ENCODE results near the gene TMEM238. TPM values are rescaled to one million over a fixed set of nuclear protein-coding genes. Genes with fewer than 3 reads are reported as not detected.
"Not testable (repeated sequence)": the region's sequence is repeated elsewhere in the genome, so short reads cannot be mapped to it uniquely, and the experiment has no call there.

The TMEM238 gene
- total and polyA plus RNA-seq, 9 of the 15 experiments (the other 6 are each of a cell fraction or from before 2014, with no cell fraction given) = 0.18 to 5.1 (median 1.3) TPM; not detected in 4

DNA sequence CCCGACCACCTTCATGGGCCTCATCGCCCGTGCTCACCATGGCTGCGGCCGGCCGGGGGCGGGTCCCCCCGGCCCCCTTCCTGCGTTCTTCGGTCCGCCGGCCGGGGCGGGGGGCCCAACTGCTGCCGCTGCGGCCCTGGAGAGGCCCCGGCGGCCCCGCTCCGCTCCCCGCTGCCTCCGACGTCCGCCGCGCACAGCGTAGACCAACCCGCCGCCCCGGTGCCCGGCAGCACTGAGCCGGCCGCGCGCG, 23.4 kb upstream of the TMEM238 start, which contains the start of gene UBE2S:
UBE2S (minus strand) TSS at position 239 of the 250 bp plus-strand sequence; CDS start at position 40, 199 bp downstream.
- intact Hi-C loops (cut with micrococcal nuclease); in situ Hi-C loops (cut with MboI); H3K27me3 ChIP-seq (ENCODE audit: control insufficient read depth in 2 of 2, insufficient read depth in 2 of 2, low read length in 2 of 2); FAIRE-seq; H3K9me1 ChIP-seq (ENCODE audit: control insufficient read depth, insufficient read depth, low read length); CTCF ChIA-PET (ENCODE audit: low intra/inter-chr PET ratio); DNase-seq (ENCODE audit: extremely low read depth in 1 of 4, low spot score in 3 of 4); BruUV-seq (replicated peaks); TF ChIP-seq TOE1 (IDR thresholded peaks at IDR 0.05; ENCODE audit: borderline replicate concordance): not testable (repeated sequence)
- H3K9me3 ChIP-seq (replicated peaks; ENCODE audit: control insufficient read depth, insufficient read depth, low read depth, low read length) = peaks cover 18% of the 10 kb centered on the region
- peak; percentile 86 for ATAC-seq
- 0% methylated on average over 9 of the region's 36 CpGs for WGBS (ENCODE audit: insufficient coverage, low coverage, missing lambda C conversion rate)
- peaks cover 25% of the 10 kb centered on the region for H4K20me1 ChIP-seq (replicated peaks; ENCODE audit: control insufficient read depth, insufficient read depth, low read length)
- H3K4me3 ChIP-seq = peak within 1 kb of the TSS; percentile 98
- H3K79me2 ChIP-seq (ENCODE audit: control insufficient read depth, insufficient read depth, low read length) = peaks cover 47% of the 10 kb centered on the region
- H3K27ac ChIP-seq (ENCODE audit: extremely low read depth, low read depth, low read length) = peak within 1 kb of the TSS; percentile 100
- H2AFZ ChIP-seq (ENCODE audit: low read depth, low read length) = peak within 1 kb of the TSS; percentile 98
- peaks cover 42% of the 10 kb centered on the region for H3K36me3 ChIP-seq (ENCODE audit: control insufficient read depth, insufficient read depth, low read length)
- POLR2A ChIA-PET = interaction anchor here (0.6 to 6.6 kb wide), 50 partner anchors 10 to 766 kb away, joined by 3 to 195 read pairs (median 4); partner anchors contain the start of genes DNAAF3, ISOC2, PPP1R12C and PPP6R1
- H3K4me1 ChIP-seq (replicated peaks in 1 of 2; ENCODE audit: control insufficient read depth in 2 of 2, insufficient read depth in 2 of 2, low read length in 2 of 2) = peaks cover 19 to 43% of the 10 kb centered on the region in 2 experiments
- peak within 1 kb of the TSS; percentile 96 for H3K4me2 ChIP-seq (ENCODE audit: insufficient read depth, low read length)
- H3K9ac ChIP-seq (ENCODE audit: insufficient read depth in 1 of 2, low read depth in 2 of 2, low read length in 2 of 2) = peak within 1 kb of the TSS; percentile 95 to 99
- TF ChIP-seq ZNF436 (CRISPR knock-in tag; IDR thresholded peaks at IDR 0.05) (0 out of 2 replicates have a peak, but pooled peaks have one; percentile 32), SMAD1 (IDR thresholded peaks at IDR 0.05; ENCODE audit: low read depth, low read length, partially characterized antibody) (peak; percentile 88), SRSF1 (IDR thresholded peaks at IDR 0.05; ENCODE audit: low read depth, low read length) (0 out of 2 replicates have a peak, but pooled peaks have one; percentile 55), HCFC1 (IDR thresholded peaks at IDR 0.05; ENCODE audit: low read depth, low read length) (peak; percentile 36), SIN3B (IDR thresholded peaks at IDR 0.05; ENCODE audit: low read depth) (peak; percentile 75), PCBP1 (IDR thresholded peaks at IDR 0.05; ENCODE audit: low read depth, low read length, poor library complexity, severe bottlenecking) (peak; percentile 87), TBL1XR1 (IDR thresholded peaks at IDR 0.05; ENCODE audit: low read length in 2 of 2) (peak in 1 of 2 experiments; percentile 51; a peak in 1 of 4 replicates), KDM5B (IDR thresholded peaks at IDR 0.05; ENCODE audit: insufficient replicate concordance, low read depth, low read length) (peak; percentile 98), ILF3 (IDR thresholded peaks at IDR 0.05; ENCODE audit: borderline replicate concordance) (peak; percentile 94; the same call in 1 of the 2 replicates), SMAD4 (CRISPR knock-in tag; conservative IDR thresholded peaks at IDR 0.05) (peak; percentile 32; the same call in 1 of the 2 replicates), RBM14 (IDR thresholded peaks at IDR 0.05; ENCODE audit: borderline replicate concordance, insufficient read depth, low read depth, low read length) (peak; percentile 89; the same call in 1 of the 2 replicates), TOE1 (CRISPR knock-in tag; IDR thresholded peaks at IDR 0.05; ENCODE audit: borderline replicate concordance, low read depth) (0 out of 2 replicates have a peak, but pooled peaks have one; percentile 25), SRF (CRISPR knock-in tag; IDR thresholded peaks at IDR 0.05) (peak in 1 of 2 experiments; percentile 47; a peak in 1 of 4 replicates), GTF2A2 (tag; IDR thresholded peaks at IDR 0.05) (peak; percentile 95), YY1 (IDR thresholded peaks at IDR 0.05; ENCODE audit: borderline replicate concordance in 1 of 3, control insufficient read depth in 1 of 3, extremely low read depth in 1 of 3, insufficient read depth in 3 of 3, insufficient read length in 1 of 3, insufficient replicate concordance in 2 of 3, low read depth in 1 of 3, low read length in 2 of 3) (peak in 1 of 3 experiments; percentile 20), ERF (CRISPR knock-in tag; IDR thresholded peaks at IDR 0.05) (peak; percentile 68; the same call in 1 of the 2 replicates)
- TF ChIP-seq, protein P1, sequence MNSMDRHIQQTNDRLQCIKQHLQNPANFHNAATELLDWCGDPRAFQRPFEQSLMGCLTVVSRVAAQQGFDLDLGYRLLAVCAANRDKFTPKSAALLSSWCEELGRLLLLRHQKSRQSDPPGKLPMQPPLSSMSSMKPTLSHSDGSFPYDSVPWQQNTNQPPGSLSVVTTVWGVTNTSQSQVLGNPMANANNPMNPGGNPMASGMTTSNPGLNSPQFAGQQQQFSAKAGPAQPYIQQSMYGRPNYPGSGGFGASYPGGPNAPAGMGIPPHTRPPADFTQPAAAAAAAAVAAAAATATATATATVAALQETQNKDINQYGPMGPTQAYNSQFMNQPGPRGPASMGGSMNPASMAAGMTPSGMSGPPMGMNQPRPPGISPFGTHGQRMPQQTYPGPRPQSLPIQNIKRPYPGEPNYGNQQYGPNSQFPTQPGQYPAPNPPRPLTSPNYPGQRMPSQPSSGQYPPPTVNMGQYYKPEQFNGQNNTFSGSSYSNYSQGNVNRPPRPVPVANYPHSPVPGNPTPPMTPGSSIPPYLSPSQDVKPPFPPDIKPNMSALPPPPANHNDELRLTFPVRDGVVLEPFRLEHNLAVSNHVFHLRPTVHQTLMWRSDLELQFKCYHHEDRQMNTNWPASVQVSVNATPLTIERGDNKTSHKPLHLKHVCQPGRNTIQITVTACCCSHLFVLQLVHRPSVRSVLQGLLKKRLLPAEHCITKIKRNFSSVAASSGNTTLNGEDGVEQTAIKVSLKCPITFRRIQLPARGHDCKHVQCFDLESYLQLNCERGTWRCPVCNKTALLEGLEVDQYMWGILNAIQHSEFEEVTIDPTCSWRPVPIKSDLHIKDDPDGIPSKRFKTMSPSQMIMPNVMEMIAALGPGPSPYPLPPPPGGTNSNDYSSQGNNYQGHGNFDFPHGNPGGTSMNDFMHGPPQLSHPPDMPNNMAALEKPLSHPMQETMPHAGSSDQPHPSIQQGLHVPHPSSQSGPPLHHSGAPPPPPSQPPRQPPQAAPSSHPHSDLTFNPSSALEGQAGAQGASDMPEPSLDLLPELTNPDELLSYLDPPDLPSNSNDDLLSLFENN (IDR thresholded peaks at IDR 0.05; ENCODE audit: low read depth in 2 of 2, low read length in 2 of 2) = peak in 1 of 2 experiments; percentile 52; a peak in 1 of 4 replicates

Data from K562 (cell line).